ENCODE measurements around the gene E2F1.

Gene E2F1

GRCh38 chr20:33686100-33686983 lies at the start of gene E2F1:
Gene E2F1, minus strand, starts transcription at chr20:33686385. Its CDS starts 121 bp downstream, at chr20:33686264.
- no peak for DNase-seq (ENCODE audit: low read depth, low spot score)
- ChIA-PET CTCF (interaction anchor here (0.8 to 2.6 kb wide), 7 partner anchors 9 to 18 kb away, joined by 3 to 18 read pairs (median 3); partner anchors contain the start of gene ACTL10), POLR2A (no interaction called here)
- peak within 1 kb of the TSS; percentile 56 for H3K4me3 ChIP-seq (ENCODE audit: low read depth, low read length)
- peak; percentile 42 for TF ChIP-seq CTCF (IDR thresholded peaks at IDR 0.05; ENCODE audit: insufficient read depth, low read length, missing control alignments)

GRCh38 chr20:33733654-33734576 lies 47.7 kb upstream of the E2F1 start:
- no peak for TF ChIP-seq CTCF (IDR thresholded peaks at IDR 0.05; ENCODE audit: insufficient read depth, low read length, missing control alignments)
- peak overlapping the region; percentile 20; the same call in 1 of the 2 replicates for H3K4me3 ChIP-seq (ENCODE audit: low read depth, low read length)
- DNase-seq (ENCODE audit: low read depth, low spot score), result peak; percentile 53
- ChIA-PET POLR2A (no interaction called here), CTCF (interaction anchor here (1.5 kb wide), 2 partner anchors 9 to 23 kb away, joined by 3 read pairs; no protein-coding TSS in a partner anchor)

- ChIA-PET CTCF (interaction anchor here (0.7 to 1.3 kb wide), 9 partner anchors 9 to 275 kb away, joined by 3 to 7 read pairs (median 3); partner anchors contain the start of gene PXMP4), POLR2A (interaction anchor here (0.5 to 1.3 kb wide), 4 partner anchors 12 to 82 kb away, joined by 3 to 7 read pairs (median 4); partner anchors contain the start of genes ACTL10 and PXMP4)
- TF ChIP-seq CTCF (IDR thresholded peaks at IDR 0.05; ENCODE audit: insufficient read depth, low read length, missing control alignments), result no peak
- peak overlapping the region; percentile 67 for H3K4me3 ChIP-seq (ENCODE audit: low read depth, low read length)
- no peak for DNase-seq (ENCODE audit: low read depth, low spot score)
These were observed 46.2 kb upstream of the E2F1 start for GRCh38 chr20:33732166-33732970.

- no peak for DNase-seq (ENCODE audit: low read depth, low spot score)
- peak within 1 kb of the TSS; percentile 67 for H3K4me3 ChIP-seq (ENCODE audit: low read depth, low read length)
- peak; percentile 93 for TF ChIP-seq CTCF (IDR thresholded peaks at IDR 0.05; ENCODE audit: insufficient read depth, low read length, missing control alignments)
- ChIA-PET CTCF (interaction anchor here (0.7 to 1.3 kb wide), 6 partner anchors 9 to 274 kb away, joined by 3 to 7 read pairs (median 4); partner anchors contain the start of gene PXMP4), POLR2A (interaction anchor here (0.9 kb wide), 1 partner anchor 65 kb away, joined by 3 read pairs; the partner anchor contains the start of gene ACTL10)
These were observed 45.5 kb upstream of the E2F1 start, which contains the start of gene ZNF341 for GRCh38 chr20:33731693-33732165. Gene ZNF341, plus strand, starts transcription at chr20:33731996. Its CDS starts 26 bp downstream, at chr20:33732022.

GRCh38 chr20:33730946-33731692 lies 44.9 kb upstream of the E2F1 start:
- H3K4me3 ChIP-seq (ENCODE audit: low read depth, low read length), result peak overlapping the region; percentile 67
- no peak for TF ChIP-seq CTCF (IDR thresholded peaks at IDR 0.05; ENCODE audit: insufficient read depth, low read length, missing control alignments)
- ChIA-PET POLR2A (interaction anchor here (0.9 kb wide), 1 partner anchor 65 kb away, joined by 3 read pairs; the partner anchor contains the start of gene ACTL10), CTCF (interaction anchor here (1.0 to 1.6 kb wide), 7 partner anchors 8 to 82 kb away, joined by 3 to 7 read pairs (median 3); partner anchors contain the start of gene PXMP4)
- no peak for DNase-seq (ENCODE audit: low read depth, low spot score)
